ENCODE measurements around the gene DCAF12. TPM values are rescaled to one million over a fixed set of nuclear protein-coding genes. Genes with fewer than 3 reads are reported as not detected.

Gene DCAF12
- 10 to 100 TPM; 17.9 to 25.0 (median 21.9) TPM for total RNA-seq

DNA sequence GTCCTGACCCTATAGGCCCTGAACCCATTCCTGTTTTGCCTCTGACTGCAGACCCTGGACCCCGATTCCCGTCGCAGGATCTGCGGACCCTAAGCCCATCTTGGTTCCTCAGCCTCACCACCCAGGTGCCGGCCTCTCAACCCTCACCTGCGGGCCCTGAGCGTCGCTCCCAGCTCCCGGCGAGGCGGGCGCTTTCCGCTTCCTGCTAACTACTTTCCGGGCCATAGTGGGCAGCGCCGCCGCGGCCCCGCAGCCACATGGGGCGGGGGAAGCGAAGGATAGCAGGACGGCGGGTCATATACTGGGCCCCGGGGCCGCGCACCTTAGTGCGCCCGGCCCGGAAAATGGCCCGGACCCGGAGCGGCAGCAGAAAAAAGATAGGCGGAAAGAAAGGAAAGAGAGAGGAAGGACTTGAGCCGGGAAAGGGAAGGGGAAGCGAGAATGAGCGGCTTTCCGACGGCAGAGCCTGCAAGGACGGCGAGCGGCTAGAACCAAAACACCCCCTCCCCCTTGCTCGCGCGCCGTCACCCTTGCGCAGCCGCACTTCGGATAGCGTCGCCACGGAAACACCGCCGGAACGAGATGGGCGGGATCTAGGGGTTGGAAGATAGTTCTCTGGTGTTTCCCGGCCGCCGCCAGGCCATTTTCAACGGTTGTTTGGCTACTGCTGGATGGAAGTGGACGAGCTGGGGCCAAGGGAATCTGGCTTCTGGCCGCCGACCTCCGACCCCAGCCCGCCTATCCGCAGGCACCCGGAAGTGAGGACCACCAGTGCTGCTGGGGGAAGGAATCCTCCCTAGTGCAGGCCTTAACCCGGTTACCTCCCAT lies at the start of gene DCAF12:
Gene DCAF12 (minus strand): TSS at position 492 of the 828 bp plus-strand sequence. CDS start 267 bp downstream, at position 225.
- H3K4me1 ChIP-seq: peaks cover 36 to 48% (median 45%) of the 10 kb centered on the region in 4 donors
- peak; percentile 53 for TF ChIP-seq POLR2A (IDR thresholded peaks at IDR 0.05; ENCODE audit: low read depth)
- TF ChIP-seq, protein P1, sequence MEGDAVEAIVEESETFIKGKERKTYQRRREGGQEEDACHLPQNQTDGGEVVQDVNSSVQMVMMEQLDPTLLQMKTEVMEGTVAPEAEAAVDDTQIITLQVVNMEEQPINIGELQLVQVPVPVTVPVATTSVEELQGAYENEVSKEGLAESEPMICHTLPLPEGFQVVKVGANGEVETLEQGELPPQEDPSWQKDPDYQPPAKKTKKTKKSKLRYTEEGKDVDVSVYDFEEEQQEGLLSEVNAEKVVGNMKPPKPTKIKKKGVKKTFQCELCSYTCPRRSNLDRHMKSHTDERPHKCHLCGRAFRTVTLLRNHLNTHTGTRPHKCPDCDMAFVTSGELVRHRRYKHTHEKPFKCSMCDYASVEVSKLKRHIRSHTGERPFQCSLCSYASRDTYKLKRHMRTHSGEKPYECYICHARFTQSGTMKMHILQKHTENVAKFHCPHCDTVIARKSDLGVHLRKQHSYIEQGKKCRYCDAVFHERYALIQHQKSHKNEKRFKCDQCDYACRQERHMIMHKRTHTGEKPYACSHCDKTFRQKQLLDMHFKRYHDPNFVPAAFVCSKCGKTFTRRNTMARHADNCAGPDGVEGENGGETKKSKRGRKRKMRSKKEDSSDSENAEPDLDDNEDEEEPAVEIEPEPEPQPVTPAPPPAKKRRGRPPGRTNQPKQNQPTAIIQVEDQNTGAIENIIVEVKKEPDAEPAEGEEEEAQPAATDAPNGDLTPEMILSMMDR (IDR thresholded peaks at IDR 0.05): peak in 1 of 3 experiments; percentile 27
- TF ChIP-seq EP300 (IDR thresholded peaks at IDR 0.05): no peak
- peak; percentile 92 to 96 for TF ChIP-seq POLR2AphosphoS5 (IDR thresholded peaks at IDR 0.05)
- H3K36me3 ChIP-seq: peaks cover 7 to 25% (median 16%) of the 10 kb centered on the region in 4 donors
- intact Hi-C loops (cut with DNase I): loop anchor here (2.0 to 5.0 kb wide), 2 partner anchors 51 to 126 kb away; partner anchors contain the start of gene UBAP1
- H3K27ac ChIP-seq (replicated peaks in 1 of 4): peak within 1 kb of the TSS; percentile 91 to 94 (median 91)
- peak; percentile 98 for DNase-seq (ENCODE audit: extremely low spot score)
- no peaks in the 10 kb centered on the region for H3K9me3 ChIP-seq
- peak within 1 kb of the TSS; percentile 84 to 98 (median 85) for H3K4me3 ChIP-seq
- H3K27me3 ChIP-seq: no peaks in the 10 kb centered on the region
- 1% methylated on average over 40 of the region's 67 CpGs for WGBS

DNA sequence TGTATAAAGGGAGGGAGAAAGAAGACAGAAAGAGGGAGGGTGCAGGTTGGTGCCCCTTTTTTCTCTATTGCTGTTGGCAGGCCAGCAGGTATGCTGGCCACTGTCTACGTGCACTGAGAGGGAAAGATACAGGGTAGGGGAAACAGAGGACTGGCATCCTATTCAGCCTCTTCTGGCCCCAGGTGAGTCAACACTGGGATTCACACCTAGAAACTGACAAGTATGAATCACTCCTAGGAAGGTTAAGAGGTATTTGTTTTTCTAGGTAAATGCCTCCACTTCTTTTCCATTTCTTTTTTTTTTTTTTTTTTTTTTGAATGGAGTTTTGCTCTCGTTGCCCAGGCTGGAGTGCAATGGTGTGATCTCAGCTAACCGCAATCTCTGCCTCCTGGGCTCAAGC lies 49.6 kb upstream of the DCAF12 start:
- Histone ChIP-seq H3K36me3 (no peaks in the 10 kb centered on the region), H3K4me1 (peaks cover 4 to 26% (median 22%) of the 10 kb centered on the region in 4 donors), H3K9me3 (no peaks in the 10 kb centered on the region), H3K27me3 (no peaks in the 10 kb centered on the region), H3K27ac (replicated peaks in 1 of 4) (no peak overlapping the region), H3K4me3 (no peak overlapping the region)
- intact Hi-C loops (cut with DNase I): loop anchor here (5.0 to 10.0 kb wide), 2 partner anchors 49 to 149 kb away; partner anchors contain the start of genes DCAF12, KIF24 and NUDT2
- no peak for TF ChIP-seq EP300 (IDR thresholded peaks at IDR 0.05)
- TF ChIP-seq, protein P1 (IDR thresholded peaks at IDR 0.05): no peak
- no peak for TF ChIP-seq POLR2A (IDR thresholded peaks at IDR 0.05; ENCODE audit: low read depth)
- TF ChIP-seq POLR2AphosphoS5 (IDR thresholded peaks at IDR 0.05): no peak
- 78% methylated on average over 3 of the region's 3 CpGs for WGBS
- no peak for DNase-seq (ENCODE audit: extremely low spot score)

DNA sequence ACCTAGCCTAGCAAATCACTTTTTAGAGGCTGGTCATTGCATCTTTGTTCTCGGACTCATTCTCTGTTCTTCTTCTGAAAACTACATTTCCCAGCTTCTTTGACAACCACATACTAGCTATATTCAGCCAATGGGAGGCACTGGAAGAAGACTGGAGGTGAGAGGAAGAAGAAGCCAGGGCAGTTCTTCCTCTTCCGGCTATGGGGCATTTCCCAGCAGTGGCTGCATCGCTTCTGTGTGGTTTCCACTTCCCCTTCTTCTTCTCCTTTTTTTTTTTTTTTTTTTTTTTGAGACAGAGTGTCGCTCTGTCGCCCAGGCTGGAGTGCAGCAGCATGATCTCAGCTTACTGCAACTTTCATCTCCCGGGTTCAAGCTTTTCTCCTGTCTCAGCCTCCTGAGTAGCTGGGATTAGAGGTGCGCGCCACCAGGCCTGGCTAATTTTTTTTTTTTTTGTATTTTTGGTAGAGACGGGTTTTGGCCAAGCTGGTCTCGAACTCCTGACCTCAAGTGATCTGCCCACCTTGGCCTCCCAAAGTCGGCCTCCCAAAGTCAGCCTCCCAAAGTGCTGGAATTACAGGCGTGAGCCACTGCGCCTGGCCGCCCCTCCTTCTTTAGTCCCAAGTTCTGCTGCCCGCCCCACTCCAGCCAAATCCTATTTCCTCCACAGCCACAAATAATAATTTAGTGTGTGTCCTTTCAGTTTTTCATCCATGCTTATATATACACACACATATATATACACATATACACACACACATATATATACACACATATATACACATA lies 45.4 kb upstream of the DCAF12 start:
- no peak for DNase-seq (ENCODE audit: extremely low spot score)
- 89% methylated on average over 15 of the region's 15 CpGs for WGBS
- no peak for TF ChIP-seq POLR2AphosphoS5 (IDR thresholded peaks at IDR 0.05)
- Histone ChIP-seq H3K4me1 (peaks cover 5 to 12% (median 7%) of the 10 kb centered on the region in 4 donors), H3K4me3 (no peak overlapping the region), H3K27me3 (no peaks in the 10 kb centered on the region), H3K9me3 (no peaks in the 10 kb centered on the region), H3K27ac (replicated peaks in 1 of 4) (no peak overlapping the region), H3K36me3 (no peaks in the 10 kb centered on the region)
- intact Hi-C loops (cut with DNase I): loop anchor here (10.0 kb wide), 1 partner anchor 153 kb away; the partner anchor contains the start of genes KIF24 and NUDT2

DNA sequence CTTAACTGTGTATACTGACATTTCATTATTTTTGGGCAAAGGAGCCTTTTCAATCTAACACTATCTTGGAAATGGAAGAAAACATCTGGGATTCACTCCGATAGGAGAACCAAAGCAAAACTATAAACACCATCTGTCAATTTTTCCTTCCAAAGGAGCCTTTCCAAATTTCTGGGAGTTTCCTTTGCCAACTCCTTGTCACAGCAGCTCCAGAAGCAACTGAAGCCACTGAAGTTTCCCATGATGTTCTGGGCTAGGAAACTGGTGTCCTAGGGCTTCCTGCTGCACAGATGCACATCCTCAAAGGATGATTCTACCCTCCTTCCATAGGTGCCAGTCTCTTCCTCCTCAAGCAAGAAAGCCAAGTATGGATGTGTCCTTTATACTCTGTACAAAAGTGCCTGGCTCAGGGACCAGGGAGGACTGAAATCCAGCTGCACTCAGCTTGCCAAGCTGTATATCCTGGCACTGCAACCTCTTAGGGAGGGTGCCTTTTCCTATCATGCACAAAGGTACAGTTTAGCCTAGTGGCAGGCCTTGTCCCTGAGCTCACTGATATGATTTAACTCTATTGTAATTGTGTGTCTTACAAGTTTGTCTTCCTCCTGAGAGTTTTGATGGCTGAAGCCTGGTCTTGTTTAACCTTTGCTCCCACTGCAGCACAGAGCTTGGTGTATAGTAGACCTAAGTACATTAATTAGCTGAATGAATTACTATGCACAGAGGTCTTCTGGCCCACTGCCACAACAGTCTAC lies 43.9 kb upstream of the DCAF12 start:
- DNase-seq (ENCODE audit: extremely low spot score): no peak
- TF ChIP-seq, protein P1 (IDR thresholded peaks at IDR 0.05): no peak
- TF ChIP-seq POLR2A (IDR thresholded peaks at IDR 0.05; ENCODE audit: low read depth) (no peak), EP300 (IDR thresholded peaks at IDR 0.05) (no peak), POLR2AphosphoS5 (IDR thresholded peaks at IDR 0.05) (no peak)
- Histone ChIP-seq H3K4me1 (peaks cover 5 to 12% (median 7%) of the 10 kb centered on the region in 4 donors), H3K9me3 (no peaks in the 10 kb centered on the region), H3K27ac (replicated peaks in 1 of 4) (no peak overlapping the region), H3K4me3 (no peak overlapping the region), H3K27me3 (no peaks in the 10 kb centered on the region), H3K36me3 (no peaks in the 10 kb centered on the region)
- intact Hi-C loops (cut with DNase I): loop anchor here (10.0 kb wide), 1 partner anchor 154 kb away; the partner anchor contains the start of genes KIF24 and NUDT2
- WGBS: 30% methylated on average over 1 of the region's 1 CpG

Measured in esophagus muscularis mucosa (tissue), 4 donors.